HepG2 (cell line): ENCODE measurements around the gene COMP.

Experiments used
- CEBPB ChIP-seq: IDR thresholded peaks from 2 replicates; pipeline ENCODE4 v1.6.1; 2011; ENCODE audit warnings: low read depth, low read length, improper control_type of control experiment, borderline replicate concordance
- FOXK2 ChIP-seq: fragments of 450-650 bp; IDR thresholded peaks from 2 replicates; pipeline ENCODE4 v1.6.1; 2016
- GABPA ChIP-seq, 2 experiments: IDR thresholded peaks; 2 replicates each; pipeline ENCODE4 v1.6.1; 2011 to 2016; ENCODE audit warnings: low read depth in 2 of 2, low read length in 1 of 2, missing biosample characterization in 1 of 2, missing genetic modification characterization in 1 of 2
- HNRNPUL1 ChIP-seq: fragments of 200-400 bp; formaldehyde crosslinking; IDR thresholded peaks from 2 replicates; pipeline ENCODE4 v1.6.1; 2017; ENCODE audit warnings: low read depth, mild to moderate bottlenecking, low read length, moderate library complexity
- NFATC3 ChIP-seq: sonication (generic); formaldehyde crosslinking; IDR thresholded peaks from 2 replicates; pipeline ENCODE4 v1.5.1; 2020; ENCODE audit warnings: mild to moderate bottlenecking, missing genetic modification reagents
- SP5 ChIP-seq: IDR thresholded peaks from 2 replicates; pipeline ENCODE4 v1.6.1; 2016; ENCODE audit warnings: low read depth, borderline replicate concordance
- ZNF556 ChIP-seq: sonication (generic); formaldehyde crosslinking; IDR thresholded peaks from 2 replicates; pipeline ENCODE4 v1.4.0; 2020; ENCODE audit warnings: mild to moderate bottlenecking, missing genetic modification reagents, borderline replicate concordance

- no peak for TF ChIP-seq ZNF556 (CRISPR knock-in tag)
- no peak for TF ChIP-seq GABPA (IDR thresholded peaks at IDR 0.05; ENCODE audit: low read depth, low read length)
- TF ChIP-seq GABPA (CRISPR knock-in tag; IDR thresholded peaks at IDR 0.05; ENCODE audit: low read depth) = no peak
- no peak for TF ChIP-seq FOXK2
- no peak for TF ChIP-seq NFATC3 (CRISPR knock-in tag)
- TF ChIP-seq SP5 (CRISPR knock-in tag) = no peak
- no peak for TF ChIP-seq HNRNPUL1
- no peak for TF ChIP-seq CEBPB
Observed at GRCh38 chr19:18773682-18774081, 17.4 kb downstream of the COMP start.
